Caco-2 (cell line): Measurements from ENCODE around the gene SDF4. TPM values are rescaled to one million over a fixed set of nuclear protein-coding genes. Genes with fewer than 3 reads are reported as not detected.

Experiments used
- BruUV-seq: library from RNA; stranded (reverse); fragments of 400-500 nt; replicated peaks from 2 replicates; lab custom pipeline; 2021; lab: Mats Ljungman, UMichigan
- CTCF ChIA-PET: fragments of 300-600 bp; sonication (Branson Sonifier 250); formaldehyde crosslinking; loops from one replicate; lab custom pipeline; 2022; ENCODE audit warnings: antibody characterized with exemption; lab: Charles Lee
- POLR2A ChIA-PET: fragments of 300-600 bp; sonication (Branson Sonifier 250); formaldehyde crosslinking; loops from one replicate; lab custom pipeline; 2022; ENCODE audit warnings: antibody characterized with exemption; lab: Charles Lee
- DNase-seq, 2 experiments: peaks; one replicate each; pipeline versions ENCODE4 v3.0.0 to v3.0.0-alpha.2; 2020 to 2022
- H3K27me3 ChIP-seq: replicated peaks from 2 replicates; pipeline ENCODE4 v1.6.0; 2011; ENCODE audit warnings: low read length; ENCODE audit not compliant: control insufficient read depth, insufficient read depth
- H3K36me3 ChIP-seq: 2 replicates; pipeline ENCODE4 v1.5.1; 2011; ENCODE audit warnings: low read length; ENCODE audit not compliant: control insufficient read depth, insufficient read depth
- H3K4me1 ChIP-seq: fragments of 250-450 bp; sonication (Bioruptor Pico); 2 replicates; pipeline ENCODE4 v1.5.1; 2020; ENCODE audit warnings: mild to moderate bottlenecking
- H3K4me3 ChIP-seq: 2 replicates; pipeline ENCODE4 v1.5.1; 2011; ENCODE audit warnings: low read depth, mild to moderate bottlenecking, control low read depth, low read length
- H3K9me3 ChIP-seq: fragments of 250-450 bp; sonication (Bioruptor Pico); 2 replicates; pipeline ENCODE4 v1.5.1; 2020; ENCODE audit warnings: mild to moderate bottlenecking, moderate library complexity
- H3K27ac Mint-ChIP-seq: one replicate; pipeline ENCODE4 v1.8.0; 2022; ENCODE audit warnings: mixed read lengths; ENCODE audit not compliant: unreplicated experiment
- H3K27me3 Mint-ChIP-seq: one replicate; pipeline ENCODE4 v1.8.0; 2022; ENCODE audit warnings: mixed read lengths; ENCODE audit not compliant: insufficient read depth, unreplicated experiment
- H3K36me3 Mint-ChIP-seq: one replicate; pipeline ENCODE4 v1.8.0; 2022; ENCODE audit warnings: mild to moderate bottlenecking, mixed read lengths; ENCODE audit not compliant: insufficient read depth, unreplicated experiment
- H3K4me1 Mint-ChIP-seq: one replicate; pipeline ENCODE4 v1.8.0; 2022; ENCODE audit warnings: low read depth, mixed read lengths; ENCODE audit not compliant: unreplicated experiment
- H3K4me3 Mint-ChIP-seq: one replicate; pipeline ENCODE4 v1.8.0; 2022; ENCODE audit warnings: mild to moderate bottlenecking, moderate library complexity, mixed read lengths; ENCODE audit not compliant: unreplicated experiment
- H3K9me3 Mint-ChIP-seq: one replicate; pipeline ENCODE4 v1.8.0; 2022; ENCODE audit warnings: mixed read lengths; ENCODE audit not compliant: unreplicated experiment
- intact Hi-C: fragments of 100-400 bp; cut with micrococcal nuclease; formaldehyde crosslinking; loops from one replicate; pipeline ENCODE4 v1.10.0; 2022; ENCODE audit not compliant: unreplicated experiment
- total RNA-seq: library from RNA; stranded (reverse); gene quantifications from 2 replicates; pipeline ENCODE4 v1.2.3, GENCODE V29; 2022
- TF ChIP-seq, protein P1 (sequence below), 2 experiments: fragments of 200-600 bp in 1 of 2; IDR thresholded peaks; 1 replicate in 1 of 2; 2 replicates in 1 of 2; pipeline versions ENCODE4 v1.5.1 to v1.8.0; 2011 to 2022; ENCODE audit warnings: antibody characterized with exemption in 1 of 2, control low read depth in 1 of 2, inconsistent platforms in 1 of 2, low read depth in 1 of 2, low read length in 1 of 2, mild to moderate bottlenecking in 1 of 2, moderate library complexity in 1 of 2; ENCODE audit not compliant: insufficient read depth in 1 of 2, severe bottlenecking in 1 of 2, unreplicated experiment in 1 of 2

Gene SDF4
- total RNA-seq, 1 experiment from 2014 or later, result 140 TPM

DNA sequence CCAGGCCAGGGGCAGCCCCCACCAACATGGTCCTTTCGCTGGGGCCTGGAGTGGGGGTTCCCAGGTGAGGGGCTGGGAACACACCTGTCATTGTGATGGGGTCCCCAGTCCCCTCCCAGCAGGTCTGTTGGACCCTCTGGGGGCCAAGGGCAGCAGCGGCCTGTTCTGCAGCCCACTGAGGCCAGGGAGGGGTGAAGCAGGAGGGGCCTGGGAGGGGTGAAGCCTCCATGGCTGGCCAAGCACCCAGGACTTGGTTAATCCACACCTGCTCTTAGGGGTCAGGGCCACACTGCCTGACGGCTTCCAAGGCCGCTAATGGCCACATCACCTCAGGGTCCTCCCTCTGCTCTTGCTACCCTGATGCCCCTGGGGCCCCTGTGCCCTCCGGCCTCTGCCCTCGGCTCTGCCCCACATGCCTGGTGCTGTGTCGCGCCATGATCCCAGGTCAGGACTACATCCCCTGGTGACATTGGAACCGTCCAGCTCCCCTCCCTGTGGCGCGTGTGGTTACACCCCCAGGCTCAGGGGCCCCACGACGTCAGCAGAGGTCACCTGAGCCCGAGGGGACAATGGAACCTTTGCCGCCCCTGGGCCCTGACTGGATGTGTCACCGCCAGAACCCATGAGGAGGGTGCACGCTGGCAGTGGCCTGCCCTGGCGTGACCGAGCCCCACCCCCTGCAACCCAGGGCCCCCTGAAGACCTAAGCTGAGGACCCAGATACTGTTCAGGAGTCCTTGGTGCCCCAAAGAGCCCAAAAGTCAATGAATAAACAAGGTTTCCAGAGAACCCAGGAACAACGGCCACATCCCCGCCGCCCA is 32.5 kb downstream of the SDF4 start:
- ChIA-PET CTCF (no interaction called here), POLR2A (no interaction called here)
- DNase-seq, result no peak
- no peaks in the 10 kb centered on the region for H3K4me1 ChIP-seq
- Mint-ChIP-seq H3K4me3 (no peak overlapping the region), H3K27ac (no peak overlapping the region), H3K4me1 (no peaks in the 10 kb centered on the region), H3K36me3 (no peaks in the 10 kb centered on the region), H3K9me3 (peaks cover 9% of the 10 kb centered on the region), H3K27me3 (no peaks in the 10 kb centered on the region)
- TF ChIP-seq, protein P1, sequence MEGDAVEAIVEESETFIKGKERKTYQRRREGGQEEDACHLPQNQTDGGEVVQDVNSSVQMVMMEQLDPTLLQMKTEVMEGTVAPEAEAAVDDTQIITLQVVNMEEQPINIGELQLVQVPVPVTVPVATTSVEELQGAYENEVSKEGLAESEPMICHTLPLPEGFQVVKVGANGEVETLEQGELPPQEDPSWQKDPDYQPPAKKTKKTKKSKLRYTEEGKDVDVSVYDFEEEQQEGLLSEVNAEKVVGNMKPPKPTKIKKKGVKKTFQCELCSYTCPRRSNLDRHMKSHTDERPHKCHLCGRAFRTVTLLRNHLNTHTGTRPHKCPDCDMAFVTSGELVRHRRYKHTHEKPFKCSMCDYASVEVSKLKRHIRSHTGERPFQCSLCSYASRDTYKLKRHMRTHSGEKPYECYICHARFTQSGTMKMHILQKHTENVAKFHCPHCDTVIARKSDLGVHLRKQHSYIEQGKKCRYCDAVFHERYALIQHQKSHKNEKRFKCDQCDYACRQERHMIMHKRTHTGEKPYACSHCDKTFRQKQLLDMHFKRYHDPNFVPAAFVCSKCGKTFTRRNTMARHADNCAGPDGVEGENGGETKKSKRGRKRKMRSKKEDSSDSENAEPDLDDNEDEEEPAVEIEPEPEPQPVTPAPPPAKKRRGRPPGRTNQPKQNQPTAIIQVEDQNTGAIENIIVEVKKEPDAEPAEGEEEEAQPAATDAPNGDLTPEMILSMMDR (IDR thresholded peaks at IDR 0.05; ENCODE audit: insufficient read depth in 1 of 2, low read depth in 1 of 2, low read length in 1 of 2, severe bottlenecking in 1 of 2, unreplicated experiment in 1 of 2), result no peak
- no peak overlapping the region for H3K4me3 ChIP-seq
- H3K9me3 ChIP-seq, result peaks cover 8% of the 10 kb centered on the region; the same call in 1 of the 2 replicates
- intact Hi-C loops, result no loop called here
- H3K36me3 ChIP-seq, result no peaks in the 10 kb centered on the region
- no peaks in the 10 kb centered on the region for H3K27me3 ChIP-seq
- no TSS peak for BruUV-seq

DNA sequence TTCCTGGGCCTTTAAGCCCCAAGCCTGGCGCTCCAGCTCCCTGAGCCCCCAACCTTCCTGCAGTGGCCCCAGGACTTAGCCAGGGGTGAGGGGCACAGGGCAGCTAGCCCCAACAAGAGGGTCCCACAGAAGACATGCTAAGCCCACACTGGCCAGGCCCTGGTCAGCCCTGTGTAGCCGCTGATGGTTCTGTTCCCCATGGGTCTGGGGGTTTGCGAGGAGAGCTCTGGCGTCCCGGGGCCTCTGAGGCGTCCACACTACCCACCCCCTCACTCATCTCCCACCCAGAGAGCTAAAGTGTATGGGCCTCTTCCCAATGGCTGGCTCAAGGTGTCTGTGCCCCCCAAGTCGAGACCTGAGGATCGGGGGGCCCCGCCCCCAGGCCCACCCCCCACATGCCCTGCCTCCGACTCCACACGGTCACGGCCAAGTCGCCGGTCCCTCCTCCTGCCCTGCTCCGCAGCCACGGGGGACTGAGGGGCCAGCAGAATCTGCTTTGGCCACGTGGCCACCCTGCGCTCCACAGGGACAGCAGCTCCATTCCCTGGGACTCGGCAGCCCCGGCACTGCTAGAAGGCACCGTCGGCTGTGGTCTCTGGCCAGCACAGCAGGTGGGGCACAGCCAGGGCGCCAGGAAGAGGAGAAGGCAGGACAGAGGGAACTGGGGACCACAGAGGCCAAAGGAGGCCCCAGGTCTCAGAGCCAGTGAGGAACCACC is 33.2 kb downstream of the SDF4 start:
- DNase-seq, result no peak
- Mint-ChIP-seq H3K27ac (no peak overlapping the region), H3K4me3 (no peak overlapping the region), H3K9me3 (peaks cover 13% of the 10 kb centered on the region), H3K27me3 (no peaks in the 10 kb centered on the region), H3K36me3 (no peaks in the 10 kb centered on the region), H3K4me1 (no peaks in the 10 kb centered on the region)
- TF ChIP-seq, protein P1 (IDR thresholded peaks at IDR 0.05; ENCODE audit: insufficient read depth in 1 of 2, low read depth in 1 of 2, low read length in 1 of 2, severe bottlenecking in 1 of 2, unreplicated experiment in 1 of 2), result no peak
- Histone ChIP-seq H3K36me3 (no peaks in the 10 kb centered on the region), H3K4me3 (no peak overlapping the region), H3K9me3 (peaks cover 8% of the 10 kb centered on the region; the same call in 1 of the 2 replicates), H3K4me1 (no peaks in the 10 kb centered on the region), H3K27me3 (no peaks in the 10 kb centered on the region)
- POLR2A ChIA-PET, result no interaction called here
- CTCF ChIA-PET, result no interaction called here
- intact Hi-C loops, result no loop called here
- BruUV-seq, result no TSS peak

DNA sequence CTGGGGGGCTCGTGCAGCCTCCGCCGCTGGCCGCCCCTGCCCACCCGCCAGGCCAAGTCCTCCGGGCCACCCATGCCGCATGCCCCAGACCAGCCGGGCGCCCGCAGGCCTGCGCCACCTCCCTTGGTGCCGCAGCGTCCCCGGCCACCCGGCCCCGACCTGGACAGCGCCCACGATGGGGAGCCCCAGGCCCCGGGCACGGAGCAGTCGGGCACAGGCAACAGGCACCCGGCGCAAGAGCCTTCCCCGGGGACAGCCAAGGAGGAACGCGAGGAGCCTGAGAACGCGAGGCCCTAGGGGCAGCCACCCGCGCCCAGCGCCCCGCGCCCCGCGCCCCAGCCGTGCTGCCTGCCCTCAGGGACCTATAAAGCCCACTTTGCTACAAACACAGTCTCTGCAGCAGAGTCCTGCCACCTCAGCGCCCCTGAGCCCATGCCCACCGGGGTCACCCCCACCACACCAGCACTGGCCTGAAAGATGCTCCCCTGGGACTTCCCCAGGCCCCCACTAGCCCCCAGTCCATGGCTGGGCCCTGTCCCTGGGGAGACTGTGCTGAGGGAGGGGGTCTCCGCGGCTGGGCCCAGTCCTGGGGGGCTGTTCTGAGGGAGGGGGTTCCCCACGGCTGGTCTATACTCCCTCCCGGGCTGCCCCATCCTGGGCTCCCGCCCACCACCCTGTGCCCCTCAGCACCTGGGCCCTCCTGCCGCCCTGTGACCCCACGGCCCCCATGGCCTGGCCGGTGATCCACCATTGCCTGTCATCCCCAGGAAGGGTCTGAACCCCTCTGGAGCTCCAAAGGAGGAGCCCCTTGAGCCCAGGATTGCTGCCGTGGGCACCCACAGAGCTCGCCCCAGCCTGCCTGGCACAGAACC is 34.0 kb downstream of the SDF4 start:
- Mint-ChIP-seq H3K4me1 (no peaks in the 10 kb centered on the region), H3K36me3 (no peaks in the 10 kb centered on the region), H3K9me3 (peaks cover 13% of the 10 kb centered on the region), H3K27me3 (no peaks in the 10 kb centered on the region), H3K27ac (no peak overlapping the region), H3K4me3 (no peak overlapping the region)
- Histone ChIP-seq H3K36me3 (no peaks in the 10 kb centered on the region), H3K4me3 (no peak overlapping the region), H3K9me3 (peaks cover 8% of the 10 kb centered on the region; the same call in 1 of the 2 replicates), H3K4me1 (no peaks in the 10 kb centered on the region), H3K27me3 (no peaks in the 10 kb centered on the region)
- intact Hi-C loops, result no loop called here
- ChIA-PET POLR2A (no interaction called here), CTCF (no interaction called here)
- BruUV-seq, result no TSS peak
- no peak for DNase-seq
- TF ChIP-seq, protein P1 (IDR thresholded peaks at IDR 0.05; ENCODE audit: insufficient read depth in 1 of 2, low read depth in 1 of 2, low read length in 1 of 2, severe bottlenecking in 1 of 2, unreplicated experiment in 1 of 2), result no peak
